GM18519 (cell line): ENCODE data around the gene OR6C76.

ENCODE experiments used
- ATAC-seq: cut with Tn5 transposase; IDR thresholded peaks from one replicate; pipeline ENCODE4 v1.9.1; 2021; ENCODE audit warnings: mild to moderate bottlenecking, moderate library complexity; ENCODE audit not compliant: unreplicated experiment, low FRiP score

OR6C76 gene

GRCh38 chr12:55467836-55468235, 41.8 kb downstream of the OR6C76 start:
- ATAC-seq: peak; percentile 91

DNA sequence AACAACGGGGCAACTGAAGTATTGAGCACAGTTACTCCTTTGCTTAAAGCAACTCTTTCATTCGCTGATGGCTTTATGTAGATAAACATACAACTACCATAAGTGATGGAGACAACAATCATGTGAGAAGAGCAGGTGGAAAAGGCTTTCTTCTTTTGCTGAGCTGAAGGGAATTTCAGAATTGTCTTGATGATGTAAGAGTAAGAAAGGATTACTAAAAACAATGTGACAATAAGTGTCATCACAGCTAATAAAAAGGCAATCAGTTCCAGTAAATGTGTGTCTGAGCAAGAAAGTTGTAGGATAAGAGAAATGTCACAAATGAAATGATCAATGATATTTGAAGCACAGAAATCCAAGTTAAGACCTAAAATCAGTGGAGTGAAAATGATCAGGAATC, 43.2 kb downstream of the OR6C76 start:
- no peak for ATAC-seq

- no peak for ATAC-seq
These were observed 44.2 kb downstream of the OR6C76 start, which contains the start of gene OR6C70 for GRCh38 chr12:55470088-55470829. OR6C70 (minus strand) TSS chr12:55470138; CDS start chr12:55470138, 0 bp downstream.

- ATAC-seq: no peak
These were observed 46.2 kb downstream of the OR6C76 start for GRCh38 chr12:55472264-55472663.
